Endothelial cell of umbilical vein (primary cell): ENCODE data around the gene CCDC182. TPM values are rescaled to one million over a fixed set of nuclear protein-coding genes. Genes with fewer than 3 reads are reported as not detected.

ENCODE experiments used
- BruUV-seq: library from RNA; stranded (reverse); fragments of 400-500 nt; replicated peaks from 2 replicates; lab custom pipeline; 2021; lab: Mats Ljungman, UMichigan
- CTCF ChIA-PET: fragments of 300-600, 350-600 bp; sonication (Branson Sonifier 250); formaldehyde crosslinking; loops from one replicate; lab custom pipeline; 2021; ENCODE audit warnings: antibody characterized with exemption, inconsistent platforms; lab: Charles Lee
- POLR2A ChIA-PET: fragments of 300-600, 350-600 bp; sonication (Branson Sonifier 250); formaldehyde crosslinking; loops from one replicate; lab custom pipeline; 2021; ENCODE audit warnings: antibody characterized with exemption, inconsistent platforms; lab: Charles Lee
- DNase-seq: peaks from one replicate; pipeline ENCODE4 v3.0.0-alpha.2; 2011; ENCODE audit warnings: low read depth, low spot score
- FAIRE-seq: peaks from 2 replicates; lab custom pipeline; 2011; peaks lifted over from hg19 to GRCh38; lab: Jason Lieb, UNC
- H2AFZ ChIP-seq: 2 replicates; pipeline ENCODE4 v1.6.0; 2012; ENCODE audit warnings: low read depth, low read length, control low read depth, inconsistent platforms
- H3K27ac ChIP-seq: 2 replicates; pipeline ENCODE4 v1.5.1; 2011; ENCODE audit warnings: low read depth, mild to moderate bottlenecking, control low read depth, low read length, moderate library complexity; ENCODE audit not compliant: insufficient read depth
- H3K27me3 ChIP-seq, 2 experiments: 2 replicates each; pipeline versions ENCODE4 v1.6.0 to v1.6.1; 2011; ENCODE audit warnings: low read length in 2 of 2, mixed read lengths in 1 of 2; ENCODE audit not compliant: control insufficient read depth in 2 of 2, insufficient read depth in 2 of 2
- H3K36me3 ChIP-seq, 2 experiments: 2 replicates in 1 of 2; 3 replicates in 1 of 2; pipeline ENCODE4 v1.5.1; 2011; ENCODE audit warnings: low read length in 2 of 2, mild to moderate bottlenecking in 1 of 2, moderate library complexity in 1 of 2; ENCODE audit not compliant: control insufficient read depth in 2 of 2, insufficient read depth in 2 of 2; ENCODE audit errors: extremely low read depth in 1 of 2
- H3K4me1 ChIP-seq: 3 replicates; pipeline ENCODE4 v1.5.1; 2011; ENCODE audit warnings: mild to moderate bottlenecking, low read length; ENCODE audit not compliant: control insufficient read depth, insufficient read depth; ENCODE audit errors: extremely low read depth
- H3K4me2 ChIP-seq: 2 replicates; pipeline ENCODE4 v1.6.1; 2011; ENCODE audit warnings: low read length, control low read depth, mixed read lengths; ENCODE audit not compliant: insufficient read depth
- H3K4me3 ChIP-seq, 3 experiments: fragments of 200-600 bp in 1 of 3; sonication (generic), shearing (Covaris generic) in 1 of 3; replicated peaks in 1 of 3; 2 replicates each; pipeline ENCODE4 v1.5.1; 2011 to 2016; ENCODE audit warnings: control low read depth in 3 of 3, low read length in 3 of 3, mild to moderate bottlenecking in 2 of 3, inconsistent platforms in 1 of 3, low read depth in 1 of 3, moderate library complexity in 1 of 3; ENCODE audit not compliant: insufficient read depth in 1 of 3
- H3K79me2 ChIP-seq: 2 replicates; pipeline ENCODE4 v1.6.0; 2012; ENCODE audit warnings: low read length, inconsistent platforms; ENCODE audit not compliant: control insufficient read depth, insufficient read depth
- H3K9ac ChIP-seq: replicated peaks from 2 replicates; pipeline ENCODE3; 2011; ENCODE audit warnings: low read length, control low read depth; ENCODE audit not compliant: insufficient read depth; ENCODE audit errors: extremely low read depth
- H3K9me1 ChIP-seq: replicated peaks from 3 replicates; pipeline ENCODE4 v1.6.0; 2011; ENCODE audit warnings: mild to moderate bottlenecking, low read length; ENCODE audit not compliant: control insufficient read depth, insufficient read depth; ENCODE audit errors: extremely low read depth
- H3K9me3 ChIP-seq: replicated peaks from 2 replicates; pipeline ENCODE4 v1.5.1; 2012; ENCODE audit warnings: low read length, inconsistent platforms; ENCODE audit not compliant: control insufficient read depth, insufficient read depth
- H4K20me1 ChIP-seq: replicated peaks from 2 replicates; pipeline ENCODE3; 2011; ENCODE audit warnings: mild to moderate bottlenecking, low read length; ENCODE audit not compliant: control insufficient read depth, insufficient read depth; ENCODE audit errors: extremely low read depth
- EZH2 ChIP-seq: IDR thresholded peaks from 2 replicates; pipeline ENCODE4 v1.6.1; 2012; ENCODE audit warnings: borderline replicate concordance, low read depth, mild to moderate bottlenecking, moderate library complexity, low read length, inconsistent platforms; ENCODE audit not compliant: severe bottlenecking
- FOS ChIP-seq: IDR thresholded peaks from 2 replicates; pipeline ENCODE4 v1.6.1; 2011; ENCODE audit warnings: mild to moderate bottlenecking, low read length, moderate library complexity, borderline replicate concordance; ENCODE audit not compliant: insufficient read depth
- GATA2 ChIP-seq: IDR thresholded peaks from 2 replicates; pipeline ENCODE4 v1.7.0; 2011; ENCODE audit warnings: low read depth, mild to moderate bottlenecking, moderate library complexity, mixed read lengths, low read length; ENCODE audit not compliant: insufficient read length, insufficient read depth
- JUN ChIP-seq: IDR thresholded peaks from 2 replicates; pipeline ENCODE4 v1.6.1; 2011; ENCODE audit warnings: borderline replicate concordance, low read depth; ENCODE audit not compliant: insufficient read length, insufficient read depth
- MYC ChIP-seq: IDR thresholded peaks from one replicate; pipeline ENCODE4 v1.6.1; 2011; ENCODE audit warnings: mild to moderate bottlenecking, low read depth, low read length
- POLR2A ChIP-seq: IDR thresholded peaks from 2 replicates; pipeline ENCODE4 v1.6.1; 2012; ENCODE audit warnings: low read depth, mild to moderate bottlenecking, control low read depth, low read length
- POLR2AphosphoS5 ChIP-seq: IDR thresholded peaks from 2 replicates; pipeline ENCODE4 v1.6.1; 2012; ENCODE audit warnings: low read depth, mild to moderate bottlenecking, control low read depth, low read length, moderate library complexity; ENCODE audit not compliant: insufficient read depth
- dilution Hi-C: fragments of 300-500 bp; cut with MboI; formaldehyde crosslinking; loops from one replicate; pipeline ENCODE4 v1.15.0; 2019; ENCODE audit warnings: low sequenced_read_pairs; ENCODE audit not compliant: extremely low pct_ligation_motif_present
- intact Hi-C: fragments of 100-400 bp; cut with micrococcal nuclease; formaldehyde crosslinking; loops from one replicate; pipeline ENCODE4 v1.10.0; 2022
- polyA plus RNA-seq, 4 experiments: library from polyadenylated mRNA; depleted of rRNA in 3 of 4; stranded (reverse) in 3 of 4; unstranded in 1 of 4; fragments of >200 nt; gene quantifications; 2 replicates each; pipeline versions ENCODE4 v1.2.1 to v1.2.3, GENCODE V29; 2011 to 2012; ENCODE audit warnings: missing spikeins in 1 of 4
- total RNA-seq: library from RNA; stranded (reverse); gene quantifications from 2 replicates; pipeline ENCODE4 v1.2.3, GENCODE V29; 2021
- TF ChIP-seq, protein P1 (sequence below): IDR thresholded peaks from 2 replicates; pipeline ENCODE4 v1.6.1; 2011; ENCODE audit not compliant: insufficient read depth, insufficient read length
- TF ChIP-seq, protein P2 (sequence below), 2 donors: IDR thresholded peaks; 1 replicate in 1 of 2; 2 replicates in 1 of 2; pipeline ENCODE4 v1.5.1; 2011; ENCODE audit warnings: low read length in 2 of 2, mild to moderate bottlenecking in 2 of 2, moderate library complexity in 2 of 2, control low read depth in 1 of 2, inconsistent platforms in 1 of 2, low read depth in 1 of 2; ENCODE audit not compliant: insufficient read depth in 1 of 2; ENCODE audit errors: extremely low read depth in 1 of 2

The CCDC182 gene
- total and polyA plus RNA-seq, 2 donors (not counting 3 experiments of a cell fraction or from before 2014, with no cell fraction given): not detected

DNA sequence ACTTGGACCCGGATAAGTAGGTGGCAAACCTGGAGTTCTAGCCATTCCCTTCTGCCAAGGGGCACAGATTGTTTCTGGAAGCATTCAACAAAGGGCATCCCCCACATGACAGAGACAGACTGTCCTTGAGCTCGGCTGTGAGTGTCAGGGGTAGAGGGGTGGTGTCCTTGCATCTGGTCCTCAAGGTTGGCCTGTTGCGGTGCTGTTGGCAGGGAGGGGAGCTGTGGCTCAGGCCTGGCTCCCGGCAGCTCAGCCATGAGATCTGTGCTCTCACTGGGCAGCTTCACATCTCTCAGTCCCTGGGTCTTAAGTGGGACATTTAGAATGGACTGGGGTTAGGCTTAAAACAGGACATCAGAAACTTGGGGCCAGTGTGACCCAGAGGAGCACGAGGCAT, 20.4 kb downstream of the CCDC182 start:
- dilution Hi-C loops (no loop called here), intact Hi-C loops (no loop called here)
- no peak for DNase-seq
- TF ChIP-seq POLR2A: no peak
- TF ChIP-seq EZH2: no peak
- CTCF ChIA-PET: interaction anchor here (0.8 to 1.6 kb wide), 3 partner anchors 9 to 59 kb away, joined by 3 to 6 read pairs (median 4); no protein-coding TSS in a partner anchor
- no peak overlapping the region for H3K27ac ChIP-seq
- H3K4me1 ChIP-seq: no peaks in the 10 kb centered on the region
- H3K79me2 ChIP-seq: no peaks in the 10 kb centered on the region
- POLR2A ChIA-PET: no interaction called here
- H2AFZ ChIP-seq: no peak overlapping the region
- H4K20me1 ChIP-seq: no peaks in the 10 kb centered on the region
- peaks cover 6 to 15% of the 10 kb centered on the region in 2 experiments for H3K27me3 ChIP-seq
- no peaks in the 10 kb centered on the region for H3K9me1 ChIP-seq
- H3K36me3 ChIP-seq: no peaks in the 10 kb centered on the region
- no peak overlapping the region for H3K4me3 ChIP-seq
- no TSS peak for BruUV-seq
- H3K9ac ChIP-seq: no peak overlapping the region
- no peak for FAIRE-seq
- no peak overlapping the region for H3K4me2 ChIP-seq
- no peaks in the 10 kb centered on the region for H3K9me3 ChIP-seq

DNA sequence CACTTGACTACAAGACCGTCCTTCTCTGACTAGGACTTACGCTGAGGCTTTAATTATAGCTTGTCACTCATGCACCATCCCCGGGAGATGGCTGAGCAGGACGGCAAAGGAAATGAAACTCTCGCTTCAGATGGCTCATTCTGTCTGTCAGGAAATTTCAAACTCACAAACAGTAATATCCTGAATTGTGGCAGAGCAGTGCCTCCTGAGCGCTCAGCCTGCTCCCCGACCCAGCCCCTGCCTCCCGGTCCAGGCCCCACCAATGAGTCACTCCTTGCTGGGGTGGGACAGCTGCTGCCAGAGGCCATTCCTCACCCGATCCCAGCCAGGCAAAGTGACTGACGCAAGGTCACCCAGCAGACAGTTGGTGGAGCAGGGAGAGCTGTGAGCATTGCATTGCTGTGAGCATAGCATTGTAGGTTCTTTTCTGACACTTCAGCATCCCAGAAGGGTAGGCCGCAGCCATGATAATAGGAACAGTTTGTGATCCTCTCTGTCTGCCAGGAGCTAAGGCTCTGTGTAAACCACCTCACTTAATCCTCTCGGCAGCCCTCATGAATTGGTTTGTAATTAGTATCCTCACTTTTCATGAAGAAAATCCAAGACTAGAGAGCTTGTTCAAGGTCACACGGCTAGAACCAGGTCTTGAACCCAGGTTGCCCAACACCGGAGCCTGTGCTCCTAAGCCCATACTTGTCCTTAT, 20.9 kb downstream of the CCDC182 start:
- no peak for DNase-seq
- H3K27me3 ChIP-seq: peaks cover 6 to 15% of the 10 kb centered on the region in 2 experiments
- intact Hi-C loops (no loop called here), dilution Hi-C loops (no loop called here)
- no peak overlapping the region for H3K27ac ChIP-seq
- TF ChIP-seq JUN: no peak
- no peak for TF ChIP-seq MYC
- TF ChIP-seq FOS: no peak
- no peak for TF ChIP-seq GATA2
- TF ChIP-seq POLR2A: no peak
- TF ChIP-seq POLR2AphosphoS5: no peak
- TF ChIP-seq, protein P1, sequence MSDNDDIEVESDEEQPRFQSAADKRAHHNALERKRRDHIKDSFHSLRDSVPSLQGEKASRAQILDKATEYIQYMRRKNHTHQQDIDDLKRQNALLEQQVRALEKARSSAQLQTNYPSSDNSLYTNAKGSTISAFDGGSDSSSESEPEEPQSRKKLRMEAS: no peak
- TF ChIP-seq, protein P2, sequence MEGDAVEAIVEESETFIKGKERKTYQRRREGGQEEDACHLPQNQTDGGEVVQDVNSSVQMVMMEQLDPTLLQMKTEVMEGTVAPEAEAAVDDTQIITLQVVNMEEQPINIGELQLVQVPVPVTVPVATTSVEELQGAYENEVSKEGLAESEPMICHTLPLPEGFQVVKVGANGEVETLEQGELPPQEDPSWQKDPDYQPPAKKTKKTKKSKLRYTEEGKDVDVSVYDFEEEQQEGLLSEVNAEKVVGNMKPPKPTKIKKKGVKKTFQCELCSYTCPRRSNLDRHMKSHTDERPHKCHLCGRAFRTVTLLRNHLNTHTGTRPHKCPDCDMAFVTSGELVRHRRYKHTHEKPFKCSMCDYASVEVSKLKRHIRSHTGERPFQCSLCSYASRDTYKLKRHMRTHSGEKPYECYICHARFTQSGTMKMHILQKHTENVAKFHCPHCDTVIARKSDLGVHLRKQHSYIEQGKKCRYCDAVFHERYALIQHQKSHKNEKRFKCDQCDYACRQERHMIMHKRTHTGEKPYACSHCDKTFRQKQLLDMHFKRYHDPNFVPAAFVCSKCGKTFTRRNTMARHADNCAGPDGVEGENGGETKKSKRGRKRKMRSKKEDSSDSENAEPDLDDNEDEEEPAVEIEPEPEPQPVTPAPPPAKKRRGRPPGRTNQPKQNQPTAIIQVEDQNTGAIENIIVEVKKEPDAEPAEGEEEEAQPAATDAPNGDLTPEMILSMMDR (IDR thresholded peaks at IDR 0.05; ENCODE audit: extremely low read depth in 1 of 2, insufficient read depth in 1 of 2, low read depth in 1 of 2, low read length in 2 of 2): no peak
- TF ChIP-seq EZH2: no peak
- H4K20me1 ChIP-seq: no peaks in the 10 kb centered on the region
- no peaks in the 10 kb centered on the region for H3K79me2 ChIP-seq
- H3K9ac ChIP-seq: no peak overlapping the region
- no peak overlapping the region for H2AFZ ChIP-seq
- no peaks in the 10 kb centered on the region for H3K9me1 ChIP-seq
- no peak overlapping the region for H3K4me3 ChIP-seq
- H3K9me3 ChIP-seq: no peaks in the 10 kb centered on the region
- FAIRE-seq: no peak
- H3K4me2 ChIP-seq: no peak overlapping the region
- CTCF ChIA-PET: interaction anchor here (0.8 to 1.6 kb wide), 3 partner anchors 8 to 59 kb away, joined by 3 to 6 read pairs (median 4); no protein-coding TSS in a partner anchor
- no peaks in the 10 kb centered on the region for H3K4me1 ChIP-seq
- POLR2A ChIA-PET: no interaction called here
- BruUV-seq: no TSS peak
- H3K36me3 ChIP-seq: no peaks in the 10 kb centered on the region
